Measurements from ENCODE around the gene KRTAP4-9.
"Not testable (repeated sequence)": the region's sequence is repeated elsewhere in the genome, so short reads cannot be mapped to it uniquely, and the experiment has no call there.

Gene KRTAP4-9

GRCh38 chr17:41098481-41098880 lies 6.7 kb upstream of the KRTAP4-9 start:
- FAIRE-seq, result no peak

GRCh38 chr17:41099682-41100480 lies 5.3 kb upstream of the KRTAP4-9 start:
- FAIRE-seq, result not testable (repeated sequence)

GRCh38 chr17:41101586-41102259 lies 3.5 kb upstream of the KRTAP4-9 start, which contains the start of gene KRTAP4-16:
TSS of gene KRTAP4-16 (minus strand) at chr17:41102209. CDS start at chr17:41102209, 0 bp downstream.
- FAIRE-seq, result no peak

DNA sequence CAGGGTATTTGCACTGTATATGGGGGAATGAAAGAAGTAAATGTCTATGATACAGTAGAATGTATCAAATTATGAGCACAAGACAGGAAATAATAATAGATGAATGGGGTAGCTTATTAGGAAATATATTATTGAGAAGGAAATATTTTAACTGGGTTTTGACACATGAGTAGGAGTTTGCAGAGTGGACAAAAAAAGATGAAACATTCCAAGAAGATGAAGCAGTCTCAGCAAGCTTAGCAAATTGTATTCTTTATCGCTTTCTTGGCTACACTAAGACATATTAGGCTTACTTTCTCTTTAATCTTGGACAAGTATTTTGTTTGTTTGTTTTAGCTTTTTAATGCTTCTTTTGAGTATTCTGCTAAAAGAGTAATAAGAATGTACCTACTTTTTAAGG lies 1.3 kb upstream of the KRTAP4-9 start:
- no peak for FAIRE-seq

- FAIRE-seq, result peak; percentile 95
These were observed 677 bp upstream of the KRTAP4-9 start for GRCh38 chr17:41104386-41105038.

DNA sequence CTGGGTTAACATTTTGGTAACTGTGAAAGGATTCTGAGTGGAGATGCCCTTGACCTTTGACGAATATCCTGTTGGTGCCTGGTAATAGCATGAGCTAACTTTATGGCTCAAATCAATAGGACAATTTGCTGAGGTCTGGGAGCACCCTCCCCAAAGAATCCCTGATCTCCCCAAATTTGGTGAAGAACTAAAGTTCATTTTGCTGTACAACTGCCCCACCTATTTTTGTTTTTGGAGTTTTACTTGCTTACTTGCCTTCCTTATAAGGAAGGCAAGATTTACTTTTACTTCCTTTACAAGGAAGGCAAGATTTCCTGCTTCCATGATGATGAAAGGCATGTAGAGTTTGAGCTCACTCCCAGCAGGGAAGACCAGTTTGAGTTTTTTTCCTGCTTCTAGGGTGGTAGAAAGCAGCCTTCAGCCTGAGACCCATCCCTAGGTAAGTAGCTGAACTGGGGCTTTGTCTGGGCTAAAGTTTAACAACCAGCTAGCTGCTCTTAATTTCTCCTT lies 2.8 kb downstream of the KRTAP4-9 start:
- no peak for FAIRE-seq

GRCh38 chr17:41108728-41109386 lies 3.7 kb downstream of the KRTAP4-9 start:
- FAIRE-seq, result not testable (repeated sequence)

GRCh38 chr17:41111151-41111885 lies 6.1 kb downstream of the KRTAP4-9 start:
- FAIRE-seq, result no peak

- no peak for FAIRE-seq
These were observed 11.1 kb downstream of the KRTAP4-9 start for GRCh38 chr17:41116297-41116696.

DNA sequence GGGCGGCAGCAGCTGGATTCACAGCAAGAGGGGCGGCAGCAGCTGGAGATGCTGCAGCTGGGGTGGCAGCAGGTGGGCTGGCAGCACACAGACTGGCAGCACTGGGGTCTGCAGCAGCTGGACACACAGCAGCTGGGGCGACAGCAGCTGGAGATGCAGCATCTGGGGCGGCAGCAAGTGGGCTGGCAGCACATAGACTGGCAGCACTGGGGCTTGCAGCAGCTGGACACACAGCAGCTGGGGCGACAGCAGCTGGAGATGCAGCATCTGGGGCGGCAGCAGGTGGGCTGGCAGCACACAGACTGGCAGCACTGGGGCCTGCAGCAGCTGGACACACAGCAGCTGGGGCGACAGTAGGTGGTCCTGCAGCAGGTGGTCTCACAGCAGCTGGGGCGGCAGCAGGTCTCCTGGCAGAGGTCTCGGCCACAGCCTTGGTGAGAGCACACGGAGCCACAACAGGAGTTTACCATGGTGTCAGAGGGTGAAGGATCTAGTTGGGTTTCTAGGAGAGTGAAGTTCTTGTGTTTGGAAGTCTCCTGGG lies 12.7 kb downstream of the KRTAP4-9 start, which contains the start of gene KRTAP4-11:
Gene KRTAP4-11 (minus strand): TSS at position 528 of the 541 bp plus-strand sequence. CDS start 58 bp downstream, at position 470.
- not testable (repeated sequence) for FAIRE-seq

GRCh38 chr17:41118721-41119120 lies 13.5 kb downstream of the KRTAP4-9 start:
- no peak for FAIRE-seq

DNA sequence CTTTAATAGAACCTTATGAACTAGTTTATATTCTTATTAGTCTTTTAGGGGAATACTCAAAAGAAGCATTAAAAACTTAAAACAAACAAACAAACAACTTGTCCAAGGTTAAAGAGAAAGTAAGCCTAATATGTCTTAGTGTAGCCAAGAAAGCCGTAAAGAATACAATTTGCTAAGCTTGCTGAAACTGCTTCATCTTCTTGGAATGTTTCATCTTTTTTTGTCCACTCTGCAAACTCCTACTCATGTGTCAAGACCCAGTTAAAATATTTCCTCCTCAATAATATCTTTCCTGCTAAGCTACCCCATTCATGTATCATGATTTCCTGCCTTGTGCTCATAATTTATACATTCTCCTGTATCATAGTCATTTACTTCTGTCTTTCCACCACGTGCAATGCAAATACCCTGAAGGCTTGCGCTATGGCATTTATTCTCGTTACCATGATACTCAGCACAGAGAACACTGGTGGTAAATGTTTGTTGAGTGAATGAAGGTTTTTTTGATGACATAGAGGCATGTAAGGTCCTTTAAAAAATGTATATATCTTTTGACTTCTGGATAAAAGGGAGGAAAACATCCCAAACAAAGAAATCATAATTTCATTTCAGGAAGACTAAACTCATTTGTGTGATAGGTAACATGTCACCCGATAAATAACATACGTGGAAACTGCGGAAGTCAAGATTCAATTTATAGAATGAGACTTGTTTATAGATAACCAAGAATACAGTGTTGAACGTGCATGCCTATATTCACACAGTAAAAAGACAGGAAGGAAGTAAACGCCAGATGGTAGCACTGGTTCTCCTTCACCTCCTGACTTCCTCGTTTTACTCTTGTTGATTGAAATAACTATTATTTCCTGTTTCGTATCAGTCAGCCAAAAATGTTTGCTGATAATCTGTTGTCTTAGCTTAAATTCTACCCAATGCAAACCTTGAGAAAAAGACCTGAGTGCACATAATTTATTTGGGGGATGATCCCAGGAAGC lies 14.8 kb downstream of the KRTAP4-9 start:
- peak; percentile 95 for FAIRE-seq

GRCh38 chr17:41121742-41122141 lies 16.6 kb downstream of the KRTAP4-9 start:
- no peak for FAIRE-seq

DNA sequence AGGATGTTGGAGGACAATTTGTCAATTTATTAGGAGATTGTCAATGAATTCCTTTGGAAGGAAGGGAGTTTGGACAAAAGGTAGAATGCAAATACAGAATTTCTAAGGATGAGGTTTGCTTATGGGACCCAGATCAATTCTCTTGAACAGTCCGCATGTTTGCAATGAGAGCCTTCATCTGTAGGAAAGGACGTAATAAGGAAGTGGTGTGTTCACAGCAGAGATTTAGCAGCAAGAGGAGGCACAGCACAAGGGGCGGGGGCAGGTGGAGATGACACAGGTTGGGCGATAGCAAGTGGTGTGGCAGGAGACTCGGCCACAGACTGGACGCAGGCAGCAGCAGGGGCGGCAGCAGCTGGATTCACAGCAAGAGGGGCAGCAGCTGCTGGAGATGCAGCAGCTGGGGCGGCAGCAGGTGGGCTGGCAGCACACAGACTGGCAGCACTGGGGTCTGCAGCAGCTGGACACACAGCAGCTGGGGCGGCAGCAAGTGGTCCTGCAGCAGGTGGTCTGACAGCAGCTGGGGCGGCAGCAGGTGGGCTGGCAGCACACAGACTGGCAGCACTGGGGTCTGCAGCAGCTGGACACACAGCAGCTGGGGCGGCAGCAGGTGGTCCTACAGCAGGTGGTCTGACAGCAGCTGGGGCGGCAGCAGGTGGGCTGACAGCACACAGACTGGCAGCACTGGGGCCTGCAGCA lies 18.3 kb downstream of the KRTAP4-9 start:
- FAIRE-seq, result not testable (repeated sequence)

- not testable (repeated sequence) for FAIRE-seq
These were observed 18.8 kb downstream of the KRTAP4-9 start, which contains the start of gene KRTAP4-12 for GRCh38 chr17:41123991-41124371. TSS of gene KRTAP4-12 (minus strand) at chr17:41124182. CDS start at chr17:41124122, 60 bp downstream.

- FAIRE-seq, result no peak
These were observed 19.9 kb downstream of the KRTAP4-9 start for GRCh38 chr17:41125064-41125463.

DNA sequence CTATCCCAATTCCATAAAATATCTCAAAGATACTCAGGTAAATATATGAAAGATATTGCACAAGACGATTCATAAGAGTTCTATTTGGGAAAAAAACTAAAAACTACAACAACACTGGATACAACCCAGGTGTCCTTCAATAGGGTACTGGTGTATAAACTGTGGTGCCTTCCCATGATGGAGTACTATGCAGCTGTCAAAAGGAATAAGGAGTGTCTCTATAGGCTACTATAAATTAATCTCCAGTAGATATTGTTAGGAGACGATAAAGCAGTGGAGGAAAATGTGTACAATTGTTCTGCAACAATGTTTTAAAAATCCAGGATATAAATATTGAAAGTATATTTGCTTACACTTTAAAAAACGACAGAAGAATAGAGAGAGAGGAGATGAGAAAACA lies 21.2 kb downstream of the KRTAP4-9 start:
- FAIRE-seq, result no peak

- no peak for FAIRE-seq
These were observed 22.2 kb downstream of the KRTAP4-9 start for GRCh38 chr17:41127371-41127770.

- no peak for FAIRE-seq
These were observed 26.8 kb downstream of the KRTAP4-9 start for GRCh38 chr17:41131979-41132378.

All from G401.6 (cell line).